Sigmoid colon (tissue), 4 donors: ENCODE data around the gene FJX1.

Experiments
- CTCF ChIP-seq, 4 experiments: fragments of 450-650 bp in 3 of 4; fragments of 200-600 bp in 1 of 4; IDR thresholded peaks; one replicate each; pipeline ENCODE4 v1.5.1; 2016 to 2019; ENCODE audit warnings: antibody characterized with exemption in 4 of 4, mild to moderate bottlenecking in 3 of 4, moderate library complexity in 2 of 4
- EP300 ChIP-seq, 4 donors: sonication (generic); formaldehyde crosslinking; IDR thresholded peaks; one replicate each; pipeline ENCODE4 v1.6.1; 2017; ENCODE audit warnings: antibody characterized with exemption in 4 of 4
- POLR2A ChIP-seq, 2 donors: fragments of 450-650 bp; IDR thresholded peaks; one replicate each; pipeline ENCODE4 v1.6.1; 2016; ENCODE audit warnings: antibody characterized with exemption in 2 of 2, mild to moderate bottlenecking in 2 of 2, moderate library complexity in 2 of 2
- POLR2AphosphoS5 ChIP-seq, 4 donors: sonication (generic); formaldehyde crosslinking; IDR thresholded peaks; one replicate each; pipeline ENCODE4 v1.6.1; 2017; ENCODE audit warnings: antibody characterized with exemption in 4 of 4

DNA sequence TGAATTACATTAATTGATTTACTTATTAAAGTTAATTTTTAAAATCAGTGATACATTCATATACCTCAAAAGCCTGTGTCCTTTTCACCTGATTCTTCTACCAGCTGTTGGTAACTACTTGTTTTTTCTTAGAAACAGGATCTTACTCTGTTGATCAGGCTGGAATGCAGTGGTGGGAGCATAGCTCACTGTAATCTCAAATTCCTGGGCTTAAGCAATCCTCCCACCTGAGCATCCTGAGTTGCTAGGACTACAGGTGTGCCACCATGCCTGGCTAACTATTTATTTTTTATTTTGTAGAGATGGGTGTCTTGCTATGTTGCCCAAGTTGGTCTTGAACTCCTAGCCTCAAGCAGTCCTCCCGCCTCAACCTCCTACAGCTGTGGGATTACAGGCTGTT lies 49.0 kb downstream of the FJX1 start:
- TF ChIP-seq CTCF (IDR thresholded peaks at IDR 0.05): no peak
- no peak for TF ChIP-seq POLR2A (IDR thresholded peaks at IDR 0.05)
- no peak for TF ChIP-seq EP300 (IDR thresholded peaks at IDR 0.05)
- no peak for TF ChIP-seq POLR2AphosphoS5 (IDR thresholded peaks at IDR 0.05)
